Central memory CD8-positive, alpha-beta T cell (primary cell): ENCODE data around the gene FAM20C.
"Not testable (repeated sequence)": the region's sequence is repeated elsewhere in the genome, so short reads cannot be mapped to it uniquely, and the experiment has no call there.

Experiments
- ATAC-seq: fragments of 150-1000 bp; cut with Tn5 transposase; replicated peaks from 2 replicates; pipeline ENCODE4 v1.10.0; 2022; ENCODE audit warnings: mild to moderate bottlenecking, moderate FRiP score, moderate number of reproducible peaks; ENCODE audit not compliant: poor library complexity, severe bottlenecking; ENCODE audit errors: extremely low read depth
- DNase-seq, 2 donors: peaks; one replicate each; pipeline ENCODE4 v3.0.0; 2021; ENCODE audit warnings: low spot score in 2 of 2
- H3K27ac Mint-ChIP-seq: one replicate; pipeline ENCODE4 v1.8.0; 2022; ENCODE audit warnings: low read depth, mild to moderate bottlenecking, moderate library complexity, mixed read lengths
- H3K27me3 Mint-ChIP-seq: one replicate; pipeline ENCODE4 v1.8.0; 2022; ENCODE audit warnings: mixed read lengths
- H3K36me3 Mint-ChIP-seq: one replicate; pipeline ENCODE4 v1.8.0; 2022; ENCODE audit warnings: mild to moderate bottlenecking, moderate library complexity, mixed read lengths; ENCODE audit not compliant: insufficient read depth
- H3K4me1 Mint-ChIP-seq: one replicate; pipeline ENCODE4 v1.8.0; 2022; ENCODE audit warnings: mixed read lengths
- H3K4me3 Mint-ChIP-seq: one replicate; pipeline ENCODE4 v1.8.0; 2022; ENCODE audit warnings: mild to moderate bottlenecking, moderate library complexity, mixed read lengths
- H3K9me3 Mint-ChIP-seq: one replicate; pipeline ENCODE4 v1.8.0; 2022; ENCODE audit warnings: mixed read lengths

FAM20C gene

DNA sequence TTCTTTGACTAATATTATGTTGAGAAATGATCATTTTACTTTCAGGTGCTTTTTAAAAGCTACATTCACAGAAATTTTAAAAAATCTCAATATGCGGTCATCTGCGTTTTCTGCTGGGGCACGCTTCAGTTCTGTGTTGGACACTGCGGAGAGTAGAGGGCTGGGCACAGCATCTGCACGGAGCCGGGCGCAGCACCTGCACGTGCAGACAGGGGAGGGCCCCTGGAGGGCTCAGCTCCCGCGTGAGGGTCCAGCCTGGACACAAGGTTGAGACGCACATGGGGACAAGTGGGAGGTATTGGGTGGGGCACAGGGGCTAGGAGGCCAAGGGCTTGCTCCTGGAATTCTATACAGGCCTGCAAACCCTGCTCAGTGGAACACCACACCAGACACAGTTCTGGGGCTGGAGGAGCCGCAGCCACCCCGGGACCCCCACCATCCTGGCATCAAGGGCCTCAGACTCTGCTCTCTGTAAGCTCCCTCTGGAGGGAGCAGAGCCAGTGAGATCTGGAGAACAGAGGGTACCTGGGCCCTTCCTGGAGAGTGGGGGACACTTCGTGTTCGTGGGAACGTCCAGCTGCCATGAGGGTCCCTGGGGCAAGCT lies 20.4 kb upstream of the FAM20C start:
- H3K4me1 Mint-ChIP-seq = peaks cover 4% of the 10 kb centered on the region
- no peak overlapping the region for H3K4me3 Mint-ChIP-seq
- H3K9me3 Mint-ChIP-seq = no peaks in the 10 kb centered on the region
- H3K27me3 Mint-ChIP-seq = peaks cover 46% of the 10 kb centered on the region
- no peak for DNase-seq
- H3K36me3 Mint-ChIP-seq = no peaks in the 10 kb centered on the region
- H3K27ac Mint-ChIP-seq = no peak overlapping the region
- ATAC-seq = no peak

DNA sequence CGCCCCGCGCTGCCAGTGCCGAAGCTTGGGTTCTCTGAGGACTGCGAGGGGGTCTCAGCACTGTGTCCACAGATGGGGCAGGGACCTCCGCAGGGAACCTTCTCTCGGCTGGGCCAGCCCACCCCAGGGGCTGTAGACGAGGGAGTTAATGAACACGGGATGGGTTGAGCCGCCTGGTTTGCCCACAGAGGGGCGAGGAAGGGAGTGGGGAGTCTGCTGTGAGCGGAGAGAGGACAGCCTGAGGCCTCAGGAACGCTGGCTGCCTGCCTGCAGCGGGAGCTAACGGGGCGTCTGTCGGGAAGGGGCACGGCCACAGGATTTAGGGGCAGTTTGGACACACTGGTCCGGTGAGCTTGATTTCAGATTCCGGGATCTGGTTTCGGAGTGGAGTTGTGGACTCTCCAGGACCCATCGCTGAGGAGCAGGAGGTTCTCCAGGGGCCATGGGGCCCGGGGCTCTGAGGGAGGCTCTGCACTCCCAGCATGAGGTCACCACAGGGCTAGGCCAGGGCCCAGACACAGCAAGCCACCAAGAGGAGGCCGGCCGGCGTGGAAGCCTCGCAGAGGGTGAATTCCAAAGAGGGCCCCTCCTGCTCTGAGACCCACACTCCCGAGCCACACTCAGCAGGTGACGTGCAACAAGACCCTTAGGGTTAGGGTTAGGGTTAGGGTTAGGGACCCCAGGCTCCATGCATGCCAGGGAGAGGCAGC lies 19.0 kb upstream of the FAM20C start:
- no peak overlapping the region for H3K27ac Mint-ChIP-seq
- no peaks in the 10 kb centered on the region for H3K36me3 Mint-ChIP-seq
- H3K9me3 Mint-ChIP-seq = no peaks in the 10 kb centered on the region
- H3K4me3 Mint-ChIP-seq = no peak overlapping the region
- peaks cover 33% of the 10 kb centered on the region for H3K27me3 Mint-ChIP-seq
- no peak for DNase-seq
- ATAC-seq = no peak
- H3K4me1 Mint-ChIP-seq = no peaks in the 10 kb centered on the region

DNA sequence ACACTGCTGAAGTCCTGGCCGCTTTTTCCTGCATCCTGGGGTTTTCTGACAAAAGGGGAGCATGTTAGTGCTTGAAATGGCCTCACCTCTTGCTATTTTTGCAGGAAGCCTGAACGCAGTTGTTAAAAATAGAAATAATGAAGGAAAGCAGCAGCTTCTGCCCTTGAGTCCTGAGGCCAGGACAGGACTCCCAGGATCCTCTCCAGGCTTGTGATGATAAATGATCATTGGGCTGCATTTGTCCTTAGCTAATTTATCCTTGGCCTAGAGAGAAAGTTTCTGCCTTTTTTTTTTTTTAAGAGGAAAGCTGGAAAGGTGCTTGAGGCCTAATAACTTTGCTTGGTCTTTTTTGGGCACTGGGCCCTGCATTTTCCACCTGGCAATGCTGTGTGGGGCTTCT lies 17.7 kb upstream of the FAM20C start:
- DNase-seq (no peak), ATAC-seq (no peak)
- H3K27me3 Mint-ChIP-seq = peaks cover 32% of the 10 kb centered on the region
- H3K4me1 Mint-ChIP-seq = no peaks in the 10 kb centered on the region
- H3K4me3 Mint-ChIP-seq = no peak overlapping the region
- no peaks in the 10 kb centered on the region for H3K9me3 Mint-ChIP-seq
- H3K36me3 Mint-ChIP-seq = no peaks in the 10 kb centered on the region
- H3K27ac Mint-ChIP-seq = no peak overlapping the region

DNA sequence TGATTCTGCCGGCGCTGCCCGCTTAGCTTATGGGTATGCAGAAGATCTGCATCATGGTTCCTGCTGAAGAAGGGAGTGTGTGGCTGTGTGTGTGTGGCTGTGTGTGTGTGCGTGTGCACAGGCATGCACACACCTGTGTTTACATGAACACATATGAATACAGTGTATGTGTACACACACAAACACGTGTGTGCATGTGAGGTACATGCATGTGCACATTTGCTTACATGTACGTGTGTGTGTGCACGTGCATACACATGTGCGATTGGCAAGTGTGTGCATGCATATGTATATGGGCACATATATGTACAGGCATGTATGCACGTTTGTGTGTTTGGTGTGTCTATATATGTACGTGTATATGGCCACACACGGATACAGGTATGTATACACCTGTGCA lies 16.4 kb upstream of the FAM20C start:
- no peak overlapping the region for H3K27ac Mint-ChIP-seq
- no peak overlapping the region for H3K4me3 Mint-ChIP-seq
- no peaks in the 10 kb centered on the region for H3K36me3 Mint-ChIP-seq
- no peaks in the 10 kb centered on the region for H3K9me3 Mint-ChIP-seq
- no peaks in the 10 kb centered on the region for H3K4me1 Mint-ChIP-seq
- no peak for ATAC-seq
- H3K27me3 Mint-ChIP-seq = peaks cover 22% of the 10 kb centered on the region
- DNase-seq = no peak

DNA sequence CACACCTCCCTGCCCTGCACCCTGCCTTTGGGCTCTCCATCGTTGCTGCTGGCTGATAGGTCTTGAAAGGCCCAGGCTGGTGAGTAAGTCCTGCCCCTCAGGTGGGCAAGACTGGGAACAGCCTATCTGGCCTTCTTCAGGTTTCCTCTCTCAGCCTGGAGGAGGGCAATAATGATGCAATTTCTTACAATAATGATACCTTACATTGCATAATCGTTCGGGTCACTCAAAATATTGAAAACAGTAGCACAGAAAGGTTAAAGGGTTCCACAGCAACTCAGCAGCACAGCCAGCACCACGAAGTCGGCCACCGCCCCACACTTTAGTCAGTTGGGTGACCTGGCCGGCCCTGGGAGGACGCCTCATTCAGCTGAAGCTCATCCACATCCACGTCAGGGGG lies 16.0 kb upstream of the FAM20C start:
- no peak for ATAC-seq
- no peaks in the 10 kb centered on the region for H3K4me1 Mint-ChIP-seq
- H3K9me3 Mint-ChIP-seq = no peaks in the 10 kb centered on the region
- DNase-seq = no peak
- no peak overlapping the region for H3K4me3 Mint-ChIP-seq
- no peak overlapping the region for H3K27ac Mint-ChIP-seq
- H3K36me3 Mint-ChIP-seq = no peaks in the 10 kb centered on the region
- H3K27me3 Mint-ChIP-seq = peaks cover 22% of the 10 kb centered on the region

GRCh38 chr7:176786-177459 lies 15.4 kb upstream of the FAM20C start:
- Mint-ChIP-seq H3K4me3 (no peak overlapping the region), H3K4me1 (no peaks in the 10 kb centered on the region), H3K9me3 (no peaks in the 10 kb centered on the region), H3K36me3 (no peaks in the 10 kb centered on the region), H3K27ac (no peak overlapping the region), H3K27me3 (peaks cover 17% of the 10 kb centered on the region)
- no peak for ATAC-seq
- no peak for DNase-seq

DNA sequence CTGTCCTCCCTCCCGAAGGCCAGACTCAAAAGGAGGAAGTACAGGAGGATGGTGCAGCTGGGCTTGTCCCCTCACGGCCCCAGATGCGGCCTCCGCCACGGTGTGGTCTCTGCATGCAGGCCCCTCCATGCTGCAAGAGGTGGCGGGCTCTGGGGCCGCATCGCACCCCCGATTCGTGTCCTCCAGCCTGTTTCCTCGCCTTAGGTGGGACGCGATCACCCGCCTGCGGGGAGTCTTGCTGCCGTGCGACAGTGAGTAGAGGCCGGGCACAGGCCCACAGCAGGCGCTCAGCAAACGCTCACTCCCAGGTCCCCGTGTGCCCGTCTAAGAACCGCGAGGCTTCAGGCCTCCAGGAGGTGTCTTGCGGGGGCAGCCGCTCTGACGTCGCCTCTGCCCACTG lies 13.9 kb upstream of the FAM20C start:
- Mint-ChIP-seq H3K27ac (no peak overlapping the region), H3K36me3 (no peaks in the 10 kb centered on the region), H3K9me3 (no peaks in the 10 kb centered on the region), H3K4me1 (no peaks in the 10 kb centered on the region), H3K4me3 (no peak overlapping the region), H3K27me3 (peaks cover 13% of the 10 kb centered on the region)
- ATAC-seq = no peak
- DNase-seq = no peak

GRCh38 chr7:179209-179681 lies 13.1 kb upstream of the FAM20C start:
- Mint-ChIP-seq H3K27me3 (peaks cover 13% of the 10 kb centered on the region), H3K4me3 (no peak overlapping the region), H3K27ac (peak overlapping the region; percentile 37), H3K9me3 (no peaks in the 10 kb centered on the region), H3K4me1 (no peaks in the 10 kb centered on the region), H3K36me3 (no peaks in the 10 kb centered on the region)
- no peak for ATAC-seq
- DNase-seq = no peak

- ATAC-seq (no peak), DNase-seq (no peak)
- Mint-ChIP-seq H3K9me3 (no peaks in the 10 kb centered on the region), H3K36me3 (no peaks in the 10 kb centered on the region), H3K4me3 (no peak overlapping the region), H3K27me3 (peaks cover 13% of the 10 kb centered on the region), H3K4me1 (no peaks in the 10 kb centered on the region), H3K27ac (no peak overlapping the region)
Observed at GRCh38 chr7:179948-180694, 12.2 kb upstream of the FAM20C start.

DNA sequence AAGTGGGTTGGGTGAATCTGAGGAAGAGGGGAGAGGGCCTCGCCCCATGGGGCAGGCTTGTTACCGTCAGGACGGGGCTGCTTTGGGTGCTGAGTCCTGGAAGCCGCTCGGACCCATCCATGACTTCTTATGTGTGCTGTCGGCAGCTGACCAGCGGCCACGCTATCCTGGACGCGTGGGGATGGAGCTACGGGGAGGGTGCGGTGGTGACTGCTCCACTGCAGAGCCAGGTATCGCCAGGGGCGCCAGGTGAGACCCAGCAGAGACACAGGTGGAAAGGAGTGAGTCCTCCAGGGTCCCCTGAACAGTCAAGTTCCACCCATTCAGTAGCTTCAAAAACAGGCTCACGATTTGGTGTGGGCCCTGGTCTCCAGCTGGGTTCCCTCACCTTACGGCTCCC lies 10.6 kb upstream of the FAM20C start:
- ATAC-seq (no peak), DNase-seq (no peak)
- H3K9me3 Mint-ChIP-seq = no peaks in the 10 kb centered on the region
- H3K4me1 Mint-ChIP-seq = no peaks in the 10 kb centered on the region
- H3K4me3 Mint-ChIP-seq = no peak overlapping the region
- H3K27me3 Mint-ChIP-seq = peaks cover 13% of the 10 kb centered on the region
- no peak overlapping the region for H3K27ac Mint-ChIP-seq
- H3K36me3 Mint-ChIP-seq = no peaks in the 10 kb centered on the region

DNA sequence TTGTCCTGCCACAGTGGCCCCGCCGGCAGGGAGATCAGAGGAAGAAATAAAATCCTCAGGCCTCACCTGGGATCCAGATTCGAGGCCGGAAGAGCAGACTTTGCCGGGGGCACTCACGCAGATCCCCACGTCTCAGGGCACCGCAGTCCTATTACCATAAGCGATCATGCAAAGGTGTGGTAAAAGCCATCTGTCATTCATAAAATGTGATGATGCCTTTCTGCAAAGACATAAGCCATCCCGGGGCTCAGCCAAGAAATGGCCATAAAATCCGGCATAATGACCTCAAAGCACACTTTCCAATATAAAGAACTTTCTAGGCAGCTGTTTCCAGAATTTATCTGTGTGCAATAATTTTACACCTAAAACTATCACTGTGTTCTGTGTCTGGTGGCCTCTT lies 9.9 kb upstream of the FAM20C start:
- H3K4me1 Mint-ChIP-seq, DNase-seq, H3K4me3 Mint-ChIP-seq, H3K9me3 Mint-ChIP-seq, H3K27ac Mint-ChIP-seq, ATAC-seq, H3K36me3 Mint-ChIP-seq: not testable (repeated sequence)
- peaks cover 13% of the 10 kb centered on the region for H3K27me3 Mint-ChIP-seq

DNA sequence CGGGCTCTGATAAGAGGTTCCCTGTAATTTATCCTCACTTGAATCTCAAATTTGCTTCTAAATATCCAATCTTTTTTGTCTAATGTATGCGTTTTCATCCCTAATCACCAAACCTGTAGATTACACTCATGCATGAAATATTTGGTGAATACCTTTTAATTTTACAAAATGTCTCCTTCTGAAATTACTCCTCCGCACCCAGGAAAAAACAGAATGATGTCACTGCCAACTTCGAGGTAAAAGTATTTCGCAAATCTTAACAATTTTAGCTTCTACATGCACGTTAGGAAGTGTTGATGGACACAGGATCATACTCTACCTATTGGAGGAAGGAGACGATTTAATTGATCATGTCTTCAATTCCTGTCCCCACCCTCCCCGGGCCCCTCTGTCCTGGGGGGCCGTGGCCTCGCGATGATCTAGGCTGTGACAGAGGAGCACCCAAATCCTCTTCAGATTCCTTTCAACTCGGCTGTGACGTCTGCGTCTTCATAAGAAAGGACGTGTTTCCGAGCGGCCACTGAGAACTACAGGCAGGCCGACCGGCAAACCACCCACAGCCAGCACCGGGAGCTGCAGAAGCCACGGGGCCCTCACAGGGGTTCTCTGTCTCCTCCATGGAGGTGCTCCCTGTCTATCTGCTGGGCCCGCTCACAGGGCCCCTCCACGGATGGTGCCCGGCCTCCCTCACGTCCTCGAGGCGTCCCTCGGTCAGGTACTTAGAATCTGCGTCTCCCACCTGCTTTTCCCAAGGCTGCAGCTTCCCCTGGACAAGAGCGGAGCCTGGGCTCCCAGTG lies 8.7 kb upstream of the FAM20C start:
- DNase-seq (no peak), ATAC-seq (no peak)
- H3K4me3 Mint-ChIP-seq = no peak overlapping the region
- H3K27me3 Mint-ChIP-seq = peaks cover 10% of the 10 kb centered on the region
- H3K36me3 Mint-ChIP-seq = no peaks in the 10 kb centered on the region
- H3K4me1 Mint-ChIP-seq = no peaks in the 10 kb centered on the region
- H3K9me3 Mint-ChIP-seq = no peaks in the 10 kb centered on the region
- H3K27ac Mint-ChIP-seq = no peak overlapping the region
